ENCODE measurements around the gene LIM2.

LIM2 gene

DNA sequence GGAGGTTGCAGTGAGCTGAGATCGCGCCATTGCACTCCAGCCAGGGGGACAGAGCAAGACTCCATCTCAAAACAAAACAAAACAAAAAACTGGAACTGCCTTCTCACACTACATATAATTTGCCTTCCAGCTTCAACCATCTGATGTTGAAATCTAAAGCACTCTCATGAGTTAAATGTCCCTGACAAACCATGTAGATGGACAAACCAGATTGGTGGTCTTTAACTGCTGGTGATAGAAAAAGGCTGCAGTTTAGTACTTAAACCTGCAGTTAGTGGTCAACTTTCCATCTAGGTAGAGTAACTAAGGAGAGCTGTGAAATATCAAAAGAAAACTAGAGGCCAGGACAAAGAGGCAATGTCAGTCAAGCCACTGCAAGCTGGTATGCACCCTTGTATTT lies 8.4 kb upstream of the LIM2 start:
- no peak for DNase-seq (ENCODE audit: low spot score)

DNA sequence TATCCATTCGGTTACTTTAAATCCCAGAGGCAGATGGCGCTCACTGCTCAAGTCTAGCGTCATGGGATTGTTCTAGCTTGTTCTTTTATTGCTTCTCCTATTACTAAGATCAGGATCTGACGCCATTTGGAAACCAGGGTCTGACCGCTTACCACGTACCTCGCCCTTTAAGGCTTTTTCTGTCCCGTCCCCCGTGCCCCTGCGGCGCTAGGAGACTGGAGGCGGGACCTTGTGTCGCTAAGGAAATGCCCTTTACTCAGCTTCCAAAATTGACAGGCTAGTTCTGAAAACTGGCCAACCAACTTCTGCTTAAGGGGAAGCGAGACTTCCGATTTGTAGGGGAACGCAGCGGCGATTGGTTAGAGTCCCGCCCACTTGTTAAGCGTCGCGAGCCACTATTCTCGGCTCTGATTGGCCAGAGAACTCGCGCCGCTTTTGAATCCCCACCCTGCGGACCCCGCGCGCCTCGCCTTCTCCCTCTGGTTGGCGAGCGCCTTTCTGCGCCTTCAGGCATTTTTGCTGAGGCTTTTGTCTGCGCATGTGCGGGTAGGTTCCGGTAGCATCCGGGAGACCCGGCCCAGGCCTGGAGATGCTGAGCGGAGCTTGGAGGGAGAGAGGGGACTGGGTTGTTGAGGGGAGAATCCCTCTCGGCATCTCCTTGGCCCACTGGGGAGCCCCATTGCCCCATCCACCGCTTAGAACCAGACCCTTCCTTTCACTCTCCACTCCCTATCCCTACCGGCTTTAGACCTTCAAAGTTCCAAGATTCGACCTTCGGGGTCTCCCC lies 6.5 kb upstream of the LIM2 start:
- DNase-seq (ENCODE audit: low spot score) = peak; percentile 99

DNA sequence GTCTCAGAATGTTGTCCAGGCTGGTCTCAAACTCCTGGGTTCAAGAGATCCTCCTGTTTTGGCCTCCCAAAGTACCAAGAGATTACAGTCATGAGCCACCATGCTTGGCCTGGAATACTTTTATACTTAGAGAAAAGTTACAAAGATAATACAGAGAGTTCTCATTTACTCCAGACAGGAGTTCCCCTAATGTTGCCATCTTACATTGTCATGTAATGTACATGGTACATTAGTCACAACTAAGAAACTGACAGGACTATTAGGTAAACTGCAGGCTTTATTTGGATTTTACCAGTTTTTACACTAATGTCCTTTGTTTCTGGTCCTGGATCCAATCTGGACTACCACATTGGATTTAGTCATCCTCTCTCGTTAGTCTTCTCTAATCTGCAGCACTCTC lies 4.9 kb upstream of the LIM2 start:
- DNase-seq (ENCODE audit: low spot score) = no peak

DNA sequence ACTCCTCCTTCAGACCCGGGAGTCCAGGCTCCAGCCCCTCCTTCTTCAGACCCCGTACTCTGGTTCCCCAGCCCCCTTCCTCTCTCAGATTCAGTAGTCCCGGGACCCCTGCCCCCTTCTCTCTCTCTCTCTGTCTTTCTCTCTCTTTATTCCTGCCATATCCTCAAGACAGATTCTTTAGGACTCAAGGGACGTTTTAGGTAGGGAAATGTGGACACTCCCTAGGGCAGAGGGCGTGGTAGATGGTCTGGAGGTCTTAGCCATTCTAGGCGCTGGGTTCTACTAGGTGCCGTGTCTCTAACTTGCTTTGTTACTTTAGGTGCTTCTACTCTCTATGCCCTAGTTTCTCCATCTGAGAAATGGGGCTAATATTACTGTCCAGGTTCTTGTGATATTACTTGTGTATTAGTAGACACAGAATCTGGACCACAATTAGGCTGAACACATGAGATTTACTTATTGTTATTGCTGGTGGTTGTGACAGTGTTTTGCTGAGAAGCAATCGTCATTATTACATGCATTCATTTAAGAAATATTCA lies 3.4 kb upstream of the LIM2 start:
- no peak for DNase-seq (ENCODE audit: low spot score)

DNA sequence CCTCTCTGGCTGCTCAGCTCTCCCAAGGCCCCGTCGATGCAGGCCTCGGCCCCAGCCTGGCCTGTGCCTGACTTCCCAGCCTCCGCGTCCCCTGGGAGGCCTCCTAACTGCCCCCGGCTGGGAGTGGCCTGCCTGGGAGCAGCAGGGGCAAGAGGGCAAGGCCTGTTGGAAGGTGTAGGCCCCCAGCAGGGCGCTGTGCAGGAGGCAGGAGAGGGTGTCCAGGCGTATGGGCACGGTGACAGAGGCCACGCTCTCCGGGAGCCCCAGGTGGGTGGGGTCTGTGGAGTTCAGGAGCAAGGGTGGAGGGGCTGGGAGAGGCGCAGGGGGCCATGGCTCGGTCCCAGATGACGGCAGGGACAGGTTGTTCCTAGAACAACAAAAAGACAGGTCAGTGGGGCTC lies 1.4 kb upstream of the LIM2 start:
- no peak for DNase-seq (ENCODE audit: low spot score)

DNA sequence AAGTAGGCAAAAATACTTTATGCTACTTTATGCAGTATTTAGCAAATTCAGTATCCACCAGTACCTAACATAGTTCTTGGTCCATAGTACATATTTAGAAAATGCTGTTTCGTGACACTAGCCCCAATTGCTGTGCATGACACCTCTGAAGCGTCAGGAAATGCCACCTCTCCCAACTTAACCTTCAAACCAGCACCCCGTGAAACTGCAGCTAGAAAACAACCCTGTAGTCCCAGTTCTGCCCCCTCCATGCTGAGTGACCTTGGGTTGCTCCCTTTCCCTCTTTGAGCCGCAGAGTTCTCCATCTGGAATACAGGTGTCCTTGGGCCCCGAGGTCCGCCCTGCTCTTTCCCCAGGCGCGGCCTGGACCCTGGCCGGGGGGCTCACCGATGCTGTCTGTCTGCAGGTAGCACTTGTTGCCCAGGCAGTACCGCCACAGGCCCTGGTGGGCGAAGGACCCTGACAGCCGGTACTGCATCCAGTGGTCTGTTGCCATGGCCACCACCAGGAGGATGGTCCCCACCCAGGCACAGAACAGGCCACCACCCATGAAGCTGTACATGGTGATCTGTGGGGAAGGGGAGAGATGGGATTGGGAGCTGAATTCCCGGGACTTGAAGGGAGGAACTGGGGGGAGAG lies 773 bp downstream of the LIM2 start:
- no peak for DNase-seq (ENCODE audit: low spot score)

DNA sequence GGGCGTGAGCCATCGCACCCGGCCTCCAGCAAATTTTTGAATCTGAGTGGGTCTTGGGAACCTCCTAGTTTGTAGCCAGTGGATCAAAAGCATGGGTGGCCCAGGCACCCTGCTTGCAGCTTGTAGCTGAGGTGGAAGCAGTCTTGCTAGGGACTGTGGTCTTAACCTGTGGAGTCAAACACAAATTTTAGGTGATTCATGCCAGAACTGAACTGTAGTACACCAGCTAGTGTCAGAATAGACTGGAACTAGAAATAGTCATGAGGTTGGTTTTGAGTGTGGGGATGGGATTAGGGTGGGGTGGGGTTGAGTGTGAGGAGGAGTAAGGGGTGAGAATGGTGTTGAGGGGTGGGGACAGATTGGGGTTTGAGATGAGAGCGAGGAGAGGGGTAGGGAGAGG lies 5.8 kb downstream of the LIM2 start:
- no peak for DNase-seq (ENCODE audit: low spot score)

DNA sequence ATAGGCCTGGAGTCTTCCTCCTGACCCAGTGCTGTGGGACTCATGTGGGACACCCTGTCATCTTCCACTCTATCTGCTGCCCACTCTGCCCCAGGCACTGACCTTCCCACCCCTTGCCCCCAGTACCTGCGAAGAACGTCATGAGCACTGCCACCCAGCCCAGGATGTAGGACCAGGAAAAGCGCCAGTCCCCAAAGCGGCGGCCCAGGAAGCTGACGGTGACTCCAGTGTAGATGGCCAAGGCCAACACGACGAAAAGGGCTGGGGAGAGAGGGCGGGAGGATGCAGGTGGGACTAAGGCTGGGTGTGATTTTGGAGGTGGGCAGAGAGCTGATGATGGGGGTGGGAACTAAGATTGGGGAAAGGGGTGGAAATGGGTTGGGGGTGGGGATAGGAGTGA lies 7.4 kb downstream of the LIM2 start:
- no peak for DNase-seq (ENCODE audit: low spot score)

DNA sequence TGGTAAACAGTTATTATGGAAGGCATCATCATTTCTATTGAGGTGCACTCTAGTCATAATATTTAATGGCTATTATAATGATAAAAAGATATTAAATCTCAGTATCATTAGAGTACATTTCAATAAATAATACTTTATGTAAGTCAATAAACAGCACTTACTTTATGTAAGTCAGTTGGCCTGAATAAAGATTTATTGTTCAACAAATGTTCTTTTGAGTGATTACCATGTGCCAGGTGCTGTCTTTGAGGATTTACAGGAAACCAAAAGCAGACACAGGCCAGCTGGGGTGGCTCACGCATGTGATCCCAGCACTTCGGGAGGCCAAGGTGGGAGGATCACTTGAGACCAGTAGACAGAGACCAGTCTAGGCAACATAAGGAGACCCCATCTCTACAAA lies 10.4 kb downstream of the LIM2 start:
- no peak for DNase-seq (ENCODE audit: low spot score)

DNA sequence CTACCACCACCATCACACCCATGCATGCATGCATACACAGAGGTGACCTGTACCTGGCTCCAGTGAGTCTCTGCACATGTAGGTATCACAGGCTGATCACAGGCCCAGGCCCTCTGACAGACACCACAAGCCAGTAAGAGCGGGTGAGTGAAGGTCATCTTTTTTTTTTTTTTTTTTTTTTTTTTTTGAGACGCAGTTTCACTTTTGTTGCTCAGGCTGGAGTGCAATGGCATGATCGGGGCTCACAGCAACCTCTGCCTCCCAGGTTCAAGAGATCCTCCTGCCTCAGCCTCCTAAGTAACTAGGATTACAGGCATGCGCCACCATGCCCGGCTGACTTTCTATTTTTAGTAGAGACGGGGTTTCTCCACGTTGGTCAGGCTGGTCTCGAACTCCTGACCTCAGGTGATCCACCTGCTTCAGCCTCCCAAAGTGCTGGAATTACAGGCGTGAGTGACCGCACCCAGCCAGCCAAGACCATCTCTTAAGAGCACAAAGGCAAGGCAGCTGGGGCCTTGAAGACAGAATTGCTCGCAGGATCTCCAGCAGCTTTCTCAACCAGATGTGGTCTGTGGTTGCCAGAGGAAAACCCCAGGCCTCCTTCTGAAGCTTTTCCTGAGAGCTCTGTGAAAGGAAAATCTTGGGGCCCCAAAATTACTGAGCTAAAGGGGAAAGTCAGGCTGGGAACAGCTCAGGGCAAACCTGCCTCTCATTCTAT lies 12.1 kb downstream of the LIM2 start:
- DNase-seq (ENCODE audit: low spot score) = no peak

DNA sequence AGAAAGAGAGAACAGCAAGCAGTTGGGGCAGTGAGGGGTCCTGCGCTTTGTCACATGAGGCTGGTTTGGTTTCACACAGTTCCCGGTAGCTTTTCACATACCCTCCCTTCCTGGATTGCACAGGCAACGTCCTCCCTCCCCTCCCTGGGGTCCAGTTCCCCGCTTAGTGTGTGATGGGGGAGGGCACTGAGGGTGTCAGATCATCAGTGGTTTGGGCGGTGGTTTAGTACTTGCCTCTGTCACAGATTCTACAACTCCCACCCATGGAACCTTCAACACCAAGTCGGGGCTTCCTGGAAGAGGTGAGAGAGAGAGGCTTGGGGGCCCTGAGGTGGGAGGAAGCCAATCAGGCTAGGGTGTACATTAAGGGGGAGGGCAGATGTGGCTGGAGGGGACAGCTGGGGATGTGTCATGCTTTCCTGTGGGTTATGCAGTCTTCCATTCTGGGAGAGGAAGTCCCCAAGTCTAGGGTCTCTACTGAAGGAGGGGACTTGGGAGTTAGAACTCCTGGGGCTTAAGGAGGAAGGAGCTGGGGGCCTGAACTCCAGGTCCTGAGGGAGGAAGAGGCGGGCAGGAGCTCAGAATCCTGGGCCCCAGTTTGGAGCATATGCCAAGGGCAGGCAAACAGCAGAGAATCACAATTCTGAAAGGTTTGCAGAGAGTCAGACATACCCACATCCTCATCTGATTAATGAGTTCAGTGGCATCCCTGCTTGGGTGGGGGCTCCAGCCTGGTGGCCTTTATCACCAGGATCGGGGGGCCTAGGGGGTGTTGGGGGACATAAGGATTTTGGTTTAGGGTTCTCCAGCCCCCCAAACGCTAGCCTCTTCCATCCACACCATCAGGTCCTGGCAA lies 14.9 kb downstream of the LIM2 start, which contains the start of gene NKG7:
NKG7 (minus strand) TSS at position 6 of the 856 bp plus-strand sequence. CDS start 119 bp downstream, outside the sequence.
- no peak for DNase-seq (ENCODE audit: low spot score)

DNA sequence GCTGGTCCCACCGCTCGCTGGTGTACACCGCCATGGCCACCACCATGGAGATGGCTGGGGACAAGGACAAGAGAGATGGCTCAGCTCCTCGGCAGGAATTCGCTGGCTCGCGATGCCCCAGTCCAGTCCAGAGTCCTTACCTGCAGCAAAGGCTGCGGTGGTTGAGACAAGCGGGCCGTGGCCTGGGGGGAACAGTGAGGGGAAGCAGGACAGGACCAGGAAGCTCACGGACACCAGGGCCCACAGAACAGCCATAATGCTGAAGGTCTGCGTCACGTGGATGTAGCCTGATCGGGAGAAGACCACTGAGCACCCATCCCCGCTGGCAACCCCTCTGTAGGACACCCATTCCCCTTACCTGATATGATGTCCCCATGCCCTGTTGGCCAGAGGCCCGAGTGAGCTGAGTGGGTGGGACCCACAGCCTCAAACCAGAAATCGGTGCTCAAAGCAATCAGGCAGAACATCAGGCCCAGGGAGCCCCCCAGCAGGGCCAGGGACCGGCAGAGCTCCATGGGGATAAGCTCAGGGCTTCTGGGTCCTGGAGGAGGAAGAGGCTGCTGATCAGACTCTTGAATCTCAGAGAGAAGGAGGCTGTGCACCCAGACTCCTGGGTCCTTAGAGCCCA lies 15.6 kb downstream of the LIM2 start:
- DNase-seq (ENCODE audit: low spot score) = no peak

DNA sequence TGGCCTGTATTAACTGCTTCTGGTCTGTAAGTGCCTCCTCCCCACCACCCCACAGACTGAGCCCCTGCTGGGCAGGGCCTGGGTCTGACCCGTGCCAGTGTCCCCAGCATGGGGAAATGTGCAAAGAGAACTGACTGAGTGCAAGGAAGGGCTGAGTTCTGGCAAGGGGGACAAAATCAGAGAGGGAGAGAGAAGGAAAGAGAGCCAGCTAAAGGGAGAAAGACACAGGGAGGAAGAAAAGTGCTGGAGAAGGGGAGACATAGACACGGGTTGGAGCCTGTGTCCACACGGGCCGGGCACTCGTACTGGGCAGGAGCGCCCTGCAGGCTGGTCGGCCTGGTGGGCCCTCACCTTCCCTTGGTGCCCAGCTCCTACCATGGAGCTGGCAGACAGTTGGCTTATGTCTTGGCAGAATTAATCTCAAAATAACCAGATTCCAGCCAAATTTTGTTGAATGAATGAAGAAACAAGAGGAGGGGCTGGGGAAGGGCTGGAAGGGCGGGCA lies 16.5 kb downstream of the LIM2 start:
- no peak for DNase-seq (ENCODE audit: low spot score)

DNA sequence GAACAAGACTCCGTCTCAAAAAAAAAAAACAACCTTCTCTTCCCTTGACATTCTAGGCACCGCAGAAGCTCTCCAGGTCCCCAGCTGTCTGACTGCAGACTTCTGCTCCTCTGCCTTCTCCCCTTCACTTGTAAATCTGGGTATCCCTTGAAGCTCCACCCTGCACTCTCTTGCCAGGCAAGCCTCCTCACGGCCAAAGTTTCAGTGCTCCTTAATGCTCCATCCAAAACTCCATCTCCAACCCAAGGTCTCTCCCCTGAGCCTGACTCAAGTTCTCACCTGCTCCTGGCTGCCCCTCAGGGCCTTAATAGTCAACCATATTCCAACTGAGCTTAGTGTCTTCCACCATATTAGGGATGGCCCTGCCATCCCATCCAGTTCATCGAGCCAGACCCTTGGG lies 17.5 kb downstream of the LIM2 start:
- no peak for DNase-seq (ENCODE audit: low spot score)

DNA sequence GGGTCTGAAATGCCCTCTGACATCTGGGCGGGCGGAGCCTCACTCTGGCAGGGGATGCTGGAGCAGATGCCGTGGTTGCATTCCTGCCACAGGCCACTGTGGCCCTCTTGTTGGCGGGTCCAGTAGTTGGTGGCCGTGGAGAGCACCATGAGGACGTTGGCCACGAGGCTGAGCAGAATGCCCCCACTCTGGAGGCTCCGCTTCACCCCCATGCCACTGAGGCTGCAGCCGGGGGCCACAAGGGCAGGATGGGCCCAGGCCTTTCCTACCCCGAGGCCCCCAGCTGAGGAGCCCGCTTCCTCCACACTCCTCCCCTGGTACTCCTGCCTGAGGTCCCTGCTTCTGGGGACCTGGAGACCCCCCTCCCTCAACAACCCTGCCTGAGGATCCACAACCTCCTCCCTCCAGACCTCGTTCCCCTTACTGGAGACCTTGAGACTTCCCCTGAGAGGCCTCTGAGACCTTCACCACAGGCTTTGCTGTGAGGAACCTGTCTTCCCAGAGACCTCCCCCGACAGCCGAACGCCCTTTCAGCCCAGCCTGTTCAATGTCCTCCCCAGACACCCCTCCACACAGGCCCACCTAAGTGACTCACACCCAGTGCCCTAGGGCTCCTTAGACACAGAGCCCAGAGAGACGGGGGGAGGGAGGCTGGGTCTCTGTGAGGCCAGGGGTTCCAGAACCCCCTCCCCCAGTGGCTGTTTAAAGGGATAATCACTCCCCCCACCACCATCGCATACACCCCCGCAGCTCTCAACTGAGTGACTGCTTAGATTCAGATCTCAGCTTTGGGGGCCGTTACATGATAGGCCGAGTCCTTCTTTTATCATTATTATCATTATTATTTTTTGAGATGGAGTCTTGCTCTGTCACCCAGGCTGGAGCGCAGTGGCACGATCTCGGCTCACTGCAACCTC lies 19.1 kb downstream of the LIM2 start, which contains the start of gene CLDND2:
CLDND2 (minus strand) TSS at position 638 of the 917 bp plus-strand sequence; CDS start at position 212, 426 bp downstream.
- peak; percentile 17 for DNase-seq (ENCODE audit: low spot score)

DNA sequence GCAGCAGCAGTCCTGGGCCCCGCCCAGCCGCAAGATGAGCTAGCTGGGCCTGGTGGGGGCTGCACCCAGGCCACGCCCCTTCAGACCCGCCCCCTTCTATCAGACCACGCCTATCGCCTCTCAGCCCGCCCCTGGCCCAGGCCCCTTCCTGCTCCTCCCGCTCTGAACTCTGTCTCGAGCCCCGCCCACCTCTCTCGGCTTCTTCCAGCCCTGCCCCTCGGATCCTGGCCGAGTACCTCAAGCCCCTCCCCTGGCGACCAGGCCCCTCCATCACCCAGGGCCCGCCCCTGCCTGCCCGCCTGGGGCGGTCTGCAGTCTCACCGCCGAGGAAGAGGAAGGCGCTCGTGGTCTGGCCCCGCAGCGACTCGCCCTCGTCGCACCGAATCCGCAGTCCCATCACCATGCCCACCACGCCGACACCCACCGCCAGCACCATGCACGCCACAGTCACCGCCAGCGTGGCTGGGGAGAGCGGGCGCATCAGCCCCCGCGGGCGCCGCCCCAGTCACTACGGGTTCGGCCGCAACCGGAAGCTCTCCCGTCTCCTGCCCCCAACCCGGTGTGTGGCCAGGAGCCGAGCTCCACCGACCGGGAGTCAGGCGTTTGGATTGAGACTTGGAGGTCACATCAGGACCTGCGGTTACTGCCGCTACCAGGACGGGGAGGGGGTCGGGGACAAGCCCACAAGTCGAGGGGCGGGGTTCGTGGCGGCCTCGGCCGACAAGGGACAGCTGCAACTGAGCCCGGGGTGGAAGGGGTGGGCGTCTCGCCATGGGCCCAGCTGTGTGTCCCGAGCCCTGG lies 20.0 kb downstream of the LIM2 start:
- DNase-seq (ENCODE audit: low spot score) = peak; percentile 99

DNA sequence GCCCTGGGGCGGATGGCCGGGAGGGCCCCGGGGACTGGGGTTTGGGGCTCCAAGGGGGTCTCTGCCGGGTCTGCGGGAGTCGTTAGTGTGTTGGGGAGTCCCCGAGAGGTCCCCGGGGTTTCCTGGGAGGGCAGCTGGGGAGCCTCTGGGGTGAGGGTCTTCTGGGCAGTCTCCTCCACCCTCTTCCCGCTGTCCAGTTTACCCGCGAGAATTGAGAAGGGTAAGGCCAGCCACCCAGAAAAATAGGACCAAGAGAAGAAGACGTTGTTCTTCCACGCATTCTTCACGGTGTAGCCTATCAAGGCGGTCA lies 20.6 kb downstream of the LIM2 start:
- no peak for DNase-seq (ENCODE audit: low spot score)

DNA sequence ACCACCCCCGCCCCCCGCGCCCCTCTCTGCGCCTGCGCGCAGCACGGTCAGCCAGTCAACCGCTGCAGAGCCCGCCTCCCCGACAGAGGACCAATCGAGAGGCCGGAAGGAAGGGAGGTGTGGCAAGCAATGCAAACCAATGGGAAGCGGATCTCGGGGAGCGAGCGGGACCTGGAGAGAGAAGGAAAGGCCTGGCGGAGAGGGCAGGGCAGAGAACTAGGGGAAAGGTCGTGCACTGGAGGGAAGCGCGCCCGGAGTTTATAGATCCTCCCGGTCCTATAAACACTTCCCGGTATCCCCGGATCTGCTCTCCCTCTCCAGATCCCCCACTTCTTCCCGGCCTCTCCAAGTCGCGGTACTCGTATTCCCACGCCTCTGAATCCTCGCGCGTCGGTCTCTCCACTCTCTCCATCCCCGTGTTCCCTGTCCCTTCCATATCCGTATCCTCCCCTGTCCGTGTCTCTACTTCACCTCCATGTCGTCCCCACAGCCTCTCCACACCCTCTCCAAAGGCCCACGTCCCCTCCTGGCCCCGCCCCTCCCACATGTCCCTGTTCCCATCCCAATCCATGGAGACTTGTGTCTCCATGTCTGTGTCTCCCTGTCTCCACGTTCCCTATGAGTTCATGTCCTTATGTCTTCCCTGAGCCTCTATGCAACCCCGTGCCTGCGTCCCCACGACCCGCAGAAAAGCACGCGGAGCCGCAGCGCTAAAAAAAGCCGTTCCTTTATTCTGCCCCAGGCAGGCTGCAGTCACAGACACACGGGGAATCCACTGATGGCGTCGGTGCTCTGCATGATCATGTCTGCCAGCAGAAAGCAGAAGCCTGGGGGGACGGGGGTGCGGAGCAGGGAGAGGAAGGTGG lies 21.2 kb downstream of the LIM2 start:
- DNase-seq (ENCODE audit: low spot score) = peak; percentile 98
